ENCODE data around the gene TUBA4A.

GRCh38 chr2:219228041-219228910 lies 25.4 kb downstream of the TUBA4A start:
- no peak for TF ChIP-seq CTCF (IDR thresholded peaks at IDR 0.05)
- TF ChIP-seq POLR2A (IDR thresholded peaks at IDR 0.05): no peak
